WTC11 (cell line): ENCODE data around the gene PFDN2.
"Not testable (repeated sequence)": the region's sequence is repeated elsewhere in the genome, so short reads cannot be mapped to it uniquely, and the experiment has no call there.

Experiments
- CREM ChIP-seq: sonication (generic); formaldehyde crosslinking; IDR thresholded peaks from 2 replicates; pipeline ENCODE4 v1.8.1; 2022; ENCODE audit warnings: mild to moderate bottlenecking, missing genetic modification reagents, moderate library complexity
- CTCF ChIP-seq: fragments of 200-600 bp; IDR thresholded peaks from 2 replicates; pipeline ENCODE4 v1.8.0; 2022; ENCODE audit warnings: antibody characterized with exemption
- ESRRA ChIP-seq: sonication (generic); formaldehyde crosslinking; IDR thresholded peaks from 2 replicates; pipeline ENCODE4 v1.8.1; 2022; ENCODE audit warnings: mild to moderate bottlenecking, missing genetic modification reagents, borderline replicate concordance
- HMGXB4 ChIP-seq: sonication (generic); formaldehyde crosslinking; IDR thresholded peaks from 2 replicates; pipeline ENCODE4 v1.8.1; 2023; ENCODE audit warnings: mild to moderate bottlenecking, moderate library complexity, missing genetic modification reagents
- MLX ChIP-seq: sonication (generic); formaldehyde crosslinking; IDR thresholded peaks from 2 replicates; pipeline ENCODE4 v1.8.1; 2023; ENCODE audit warnings: mild to moderate bottlenecking, missing genetic modification reagents, moderate library complexity
- NFYB ChIP-seq: sonication (generic); formaldehyde crosslinking; conservative IDR thresholded peaks from 2 replicates; pipeline ENCODE4 v1.8.0; 2022; ENCODE audit warnings: low read depth, missing genetic modification reagents
- NR2C2 ChIP-seq: sonication (generic); formaldehyde crosslinking; IDR thresholded peaks from 2 replicates; pipeline ENCODE4 v1.8.0; 2022; ENCODE audit warnings: mild to moderate bottlenecking, missing genetic modification reagents
- SMAD3 ChIP-seq: sonication (generic); formaldehyde crosslinking; IDR thresholded peaks from 2 replicates; pipeline ENCODE4 v1.8.0; 2022; ENCODE audit warnings: missing genetic modification reagents, mild to moderate bottlenecking, borderline replicate concordance

GRCh38 chr1:161115961-161116360 lies 1.9 kb downstream of the PFDN2 start:
- not testable (repeated sequence) for TF ChIP-seq CTCF; NFYB (CRISPR knock-in tag); NR2C2 (CRISPR knock-in tag); ESRRA (CRISPR knock-in tag); SMAD3 (CRISPR knock-in tag); MLX; CREM (CRISPR knock-in tag); HMGXB4
